ENCODE results near the gene SH3BP5L. TPM values are rescaled to one million over a fixed set of nuclear protein-coding genes. Genes with fewer than 3 reads are reported as not detected.

Gene SH3BP5L
- total and polyA plus RNA-seq, 2 experiments from 2014 or later: 2.8 to 26.1 TPM

- Histone ChIP-seq H3K27ac (ENCODE audit: low read depth) (no peak overlapping the region), H3F3A (replicated peaks; ENCODE audit: low read depth) (no peaks in the 10 kb centered on the region), H3K9me2 (ENCODE audit: insufficient read depth) (no peaks in the 10 kb centered on the region), H2AFZ (no peak overlapping the region), H4K20me1 (replicated peaks; ENCODE audit: insufficient read depth) (no peaks in the 10 kb centered on the region), H3K4me2 (no peak overlapping the region), H3K4me3 (no peak overlapping the region), H3K79me2 (replicated peaks; ENCODE audit: insufficient read depth) (no peaks in the 10 kb centered on the region), H3K36me3 (ENCODE audit: insufficient read depth) (no peaks in the 10 kb centered on the region), H3K4me1 (ENCODE audit: insufficient read depth) (no peaks in the 10 kb centered on the region), H3K27me3 (ENCODE audit: insufficient read depth) (no peaks in the 10 kb centered on the region)
- H3K4me1 Mint-ChIP-seq: no peaks in the 10 kb centered on the region
- no peak overlapping the region for H3K27ac Mint-ChIP-seq
- peaks cover 18% of the 10 kb centered on the region for H3K36me3 Mint-ChIP-seq (ENCODE audit: low read depth)
- H3K27me3 Mint-ChIP-seq (ENCODE audit: insufficient read depth, low read depth, poor library complexity): peaks cover 5% of the 10 kb centered on the region
- DNase-seq (ENCODE audit: low spot score): no peak
- peaks cover 93% of the 10 kb centered on the region for H3K9me3 Mint-ChIP-seq
- TF ChIP-seq POLR2AphosphoS5 (IDR thresholded peaks at IDR 0.05; ENCODE audit: low read depth): no peak
- TF ChIP-seq NANOG (IDR thresholded peaks at IDR 0.05; ENCODE audit: borderline replicate concordance): no peak
- no peak for TF ChIP-seq ZNF331 (CRISPR knock-in tag; IDR thresholded peaks at IDR 0.05; ENCODE audit: low read depth)
- TF ChIP-seq CTCF (conservative IDR thresholded peaks at IDR 0.05; ENCODE audit: low read depth in 2 of 2): no peak
- no peak for TF ChIP-seq CREB1 (CRISPR knock-in tag; IDR thresholded peaks at IDR 0.05; ENCODE audit: low read depth)
- TF ChIP-seq, protein P1, sequence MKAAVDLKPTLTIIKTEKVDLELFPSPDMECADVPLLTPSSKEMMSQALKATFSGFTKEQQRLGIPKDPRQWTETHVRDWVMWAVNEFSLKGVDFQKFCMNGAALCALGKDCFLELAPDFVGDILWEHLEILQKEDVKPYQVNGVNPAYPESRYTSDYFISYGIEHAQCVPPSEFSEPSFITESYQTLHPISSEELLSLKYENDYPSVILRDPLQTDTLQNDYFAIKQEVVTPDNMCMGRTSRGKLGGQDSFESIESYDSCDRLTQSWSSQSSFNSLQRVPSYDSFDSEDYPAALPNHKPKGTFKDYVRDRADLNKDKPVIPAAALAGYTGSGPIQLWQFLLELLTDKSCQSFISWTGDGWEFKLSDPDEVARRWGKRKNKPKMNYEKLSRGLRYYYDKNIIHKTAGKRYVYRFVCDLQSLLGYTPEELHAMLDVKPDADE (IDR thresholded peaks at IDR 0.05): no peak
- no peak for TF ChIP-seq STAT1 (IDR thresholded peaks at IDR 0.05; ENCODE audit: unreplicated experiment)
- TF ChIP-seq ZNF114 (CRISPR knock-in tag; IDR thresholded peaks at IDR 0.05): no peak
- ATAC-seq: no peak
- no peak overlapping the region for H3K4me3 Mint-ChIP-seq
Observed at GRCh38 chr1:248788327-248788726, 37.4 kb downstream of the SH3BP5L start.

- H2AFZ ChIP-seq: no peak overlapping the region
- H3K4me1 ChIP-seq (ENCODE audit: insufficient read depth): no peaks in the 10 kb centered on the region
- no peaks in the 10 kb centered on the region for H3K9me2 ChIP-seq (ENCODE audit: insufficient read depth)
- Mint-ChIP-seq H3K27ac (no peak overlapping the region), H3K4me1 (no peaks in the 10 kb centered on the region), H3K27me3 (ENCODE audit: insufficient read depth, low read depth, poor library complexity) (peaks cover 5% of the 10 kb centered on the region), H3K4me3 (no peak overlapping the region), H3K9me3 (peaks cover 93% of the 10 kb centered on the region), H3K36me3 (ENCODE audit: low read depth) (peaks cover 23% of the 10 kb centered on the region)
- no peak overlapping the region for H3K27ac ChIP-seq (ENCODE audit: low read depth)
- DNase-seq (ENCODE audit: low spot score): no peak
- no peaks in the 10 kb centered on the region for H4K20me1 ChIP-seq (replicated peaks; ENCODE audit: insufficient read depth)
- no peaks in the 10 kb centered on the region for H3K36me3 ChIP-seq (ENCODE audit: insufficient read depth)
- H3F3A ChIP-seq (replicated peaks; ENCODE audit: low read depth): no peaks in the 10 kb centered on the region
- H3K4me3 ChIP-seq: no peak overlapping the region
- H3K27me3 ChIP-seq (ENCODE audit: insufficient read depth): no peaks in the 10 kb centered on the region
- H3K79me2 ChIP-seq (replicated peaks; ENCODE audit: insufficient read depth): no peaks in the 10 kb centered on the region
- H3K4me2 ChIP-seq: no peak overlapping the region
- ATAC-seq: no peak
- no peak for TF ChIP-seq REST (IDR thresholded peaks at IDR 0.05; ENCODE audit: unreplicated experiment)
- TF ChIP-seq STAT1 (IDR thresholded peaks at IDR 0.05; ENCODE audit: unreplicated experiment): no peak
- no peak for TF ChIP-seq ZNF114 (CRISPR knock-in tag; IDR thresholded peaks at IDR 0.05)
- no peak for TF ChIP-seq ZNF462 (CRISPR knock-in tag; IDR thresholded peaks at IDR 0.05)
Observed at GRCh38 chr1:248787430-248787829, 38.3 kb downstream of the SH3BP5L start.

All from GM23338 (cell line).